Mesenchymal stem cell (in vitro differentiated cells and primary cell): ENCODE data around the gene IFNGR1.

Experiments
- DNase-seq: peaks from one replicate; pipeline ENCODE4 v3.0.0-alpha.2; 2013
- H2AFZ ChIP-seq: one replicate; pipeline ENCODE4 v1.6.1; 2013; ENCODE audit warnings: low read depth, mild to moderate bottlenecking, control low read depth, inconsistent platforms, low read length, moderate library complexity
- H2AK5ac ChIP-seq: 2 replicates; pipeline ENCODE4 v1.6.1; 2013; ENCODE audit warnings: low read length, moderate library complexity, mild to moderate bottlenecking, inconsistent platforms; ENCODE audit not compliant: severe bottlenecking
- H2BK120ac ChIP-seq: one replicate; pipeline ENCODE4 v1.6.1; 2013; ENCODE audit warnings: low read depth, mild to moderate bottlenecking, inconsistent platforms, low read length, moderate library complexity
- H2BK12ac ChIP-seq, 2 experiments: one replicate each; pipeline ENCODE4 v1.6.1; 2013; ENCODE audit warnings: inconsistent platforms in 2 of 2, low read length in 2 of 2, mild to moderate bottlenecking in 2 of 2, moderate library complexity in 2 of 2, control low read depth in 1 of 2
- H2BK15ac ChIP-seq: one replicate; pipeline ENCODE4 v1.6.1; 2013; ENCODE audit warnings: mild to moderate bottlenecking, low read depth, inconsistent platforms; ENCODE audit not compliant: poor library complexity, severe bottlenecking
- H2BK5ac ChIP-seq: 2 replicates; pipeline ENCODE4 v1.6.1; 2013; ENCODE audit warnings: low read depth, mild to moderate bottlenecking, low read length, control low read depth, inconsistent platforms; ENCODE audit not compliant: poor library complexity, severe bottlenecking
- H3K14ac ChIP-seq, 2 experiments: one replicate each; pipeline ENCODE4 v1.6.1; 2013; ENCODE audit warnings: inconsistent platforms in 2 of 2, low read length in 2 of 2, control low read depth in 1 of 2, mild to moderate bottlenecking in 1 of 2, moderate library complexity in 1 of 2
- H3K18ac ChIP-seq, 2 experiments: one replicate each; pipeline ENCODE4 v1.6.1; 2013; ENCODE audit warnings: inconsistent platforms in 2 of 2, low read length in 2 of 2, control low read depth in 1 of 2, low read depth in 1 of 2, mild to moderate bottlenecking in 1 of 2
- H3K23ac ChIP-seq, 2 experiments: one replicate each; pipeline ENCODE4 v1.6.1; 2013; ENCODE audit warnings: inconsistent platforms in 2 of 2, low read length in 2 of 2, mild to moderate bottlenecking in 2 of 2, moderate library complexity in 2 of 2, control low read depth in 1 of 2
- H3K27ac ChIP-seq: 2 replicates; pipeline ENCODE4 v1.5.1; 2013; ENCODE audit warnings: mild to moderate bottlenecking, moderate library complexity, low read length, control low read depth, inconsistent platforms; ENCODE audit not compliant: poor library complexity, severe bottlenecking
- H3K27me3 ChIP-seq, 2 experiments: 2 replicates each; pipeline versions ENCODE4 v1.6.1 to v1.7.0; 2013; ENCODE audit warnings: low read length in 2 of 2, mild to moderate bottlenecking in 2 of 2, moderate library complexity in 2 of 2, control low read depth in 1 of 2, inconsistent platforms in 1 of 2; ENCODE audit not compliant: control insufficient read depth in 1 of 2, insufficient read depth in 1 of 2
- H3K36me3 ChIP-seq, 2 experiments: 2 replicates each; pipeline versions ENCODE4 v1.6.1 to v1.7.0; 2013; ENCODE audit warnings: low read length in 2 of 2, control low read depth in 1 of 2, inconsistent platforms in 1 of 2, low read depth in 1 of 2, mild to moderate bottlenecking in 1 of 2; ENCODE audit not compliant: insufficient read depth in 2 of 2, control insufficient read depth in 1 of 2
- H3K4ac ChIP-seq, 2 experiments: one replicate each; pipeline ENCODE4 v1.6.1; 2013; ENCODE audit warnings: inconsistent platforms in 2 of 2, low read length in 2 of 2, mild to moderate bottlenecking in 2 of 2, moderate library complexity in 2 of 2, control low read depth in 1 of 2, low read depth in 1 of 2
- H3K4me1 ChIP-seq: 2 replicates; pipeline ENCODE4 v1.6.1; 2013; ENCODE audit warnings: low read depth, low read length, control low read depth; ENCODE audit not compliant: control insufficient read depth, insufficient read depth
- H3K4me2 ChIP-seq: 2 replicates; pipeline ENCODE4 v1.6.1; 2013; ENCODE audit warnings: low read length, mild to moderate bottlenecking, inconsistent platforms; ENCODE audit not compliant: poor library complexity, severe bottlenecking
- H3K4me3 ChIP-seq, 2 experiments: 2 replicates each; pipeline versions ENCODE4 v1.5.1 to v1.7.0; 2013; ENCODE audit warnings: low read length in 2 of 2, mild to moderate bottlenecking in 2 of 2, control low read depth in 1 of 2, low read depth in 1 of 2; ENCODE audit not compliant: insufficient read depth in 1 of 2
- H3K79me1 ChIP-seq: replicated peaks from 2 replicates; pipeline ENCODE4 v1.6.1; 2013; ENCODE audit warnings: mild to moderate bottlenecking, control low read depth, low read length, inconsistent platforms; ENCODE audit not compliant: poor library complexity, severe bottlenecking
- H3K9ac ChIP-seq: 2 replicates; pipeline ENCODE4 v1.7.0; 2013; ENCODE audit warnings: mild to moderate bottlenecking, low read length, moderate library complexity
- H3K9me3 ChIP-seq: 2 replicates; pipeline ENCODE4 v1.7.0; 2013; ENCODE audit warnings: mild to moderate bottlenecking, low read length; ENCODE audit not compliant: control insufficient read depth
- H4K8ac ChIP-seq: one replicate; pipeline ENCODE4 v1.6.1; 2013; ENCODE audit warnings: inconsistent platforms, mild to moderate bottlenecking, low read length, moderate library complexity
- H4K91ac ChIP-seq: one replicate; pipeline ENCODE4 v1.6.1; 2013; ENCODE audit warnings: mild to moderate bottlenecking, low read length, inconsistent platforms
- WGBS: methylation state at CpG from one replicate; pipeline ENCODE4 v1.1.7; 2013; ENCODE audit warnings: mixed read lengths; 5-methylcytosine and 5-hydroxymethylcytosine counted together

The IFNGR1 gene

DNA sequence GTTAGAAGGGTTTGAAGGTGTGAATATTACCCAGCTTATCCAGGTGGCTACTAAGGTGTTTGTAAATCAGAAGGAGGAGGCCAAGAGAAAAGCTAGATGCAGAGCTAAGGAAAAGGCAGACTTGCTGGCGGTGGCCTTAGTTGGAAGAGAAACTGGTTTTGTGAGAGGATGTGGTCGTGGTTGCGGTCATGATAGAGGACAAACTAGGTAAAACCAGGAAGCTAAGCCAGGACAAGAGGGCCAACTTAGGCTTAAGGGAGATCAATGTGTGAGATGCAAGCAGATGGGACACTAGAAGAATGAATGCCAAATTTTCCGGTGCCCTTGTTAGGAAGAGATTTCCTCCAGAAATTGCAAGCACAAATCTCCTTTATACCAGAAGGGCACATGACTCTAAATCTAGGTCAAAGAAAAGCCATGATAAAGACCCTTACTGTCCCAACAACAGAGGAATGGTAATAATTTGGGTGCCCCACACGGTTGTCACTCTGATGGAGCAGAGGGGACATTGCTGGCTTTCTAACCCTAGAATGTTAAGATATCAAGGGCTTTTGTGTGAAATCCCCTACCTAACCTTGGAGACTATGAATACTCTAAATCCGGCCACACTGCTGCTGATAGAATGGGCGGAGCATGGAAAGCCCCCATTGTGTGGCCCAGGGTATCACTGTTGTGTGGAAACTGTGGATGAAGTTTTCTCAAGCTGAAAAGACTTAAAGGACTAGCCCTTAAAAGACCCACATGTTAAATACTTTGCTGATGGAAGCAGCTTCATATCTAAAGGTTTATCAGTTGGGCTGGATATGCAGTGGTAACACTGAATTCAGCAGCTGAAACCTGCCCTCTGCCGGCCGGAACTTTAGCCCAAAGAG is 53.6 kb downstream of the IFNGR1 start:
- no peak overlapping the region for H3K14ac ChIP-seq

DNA sequence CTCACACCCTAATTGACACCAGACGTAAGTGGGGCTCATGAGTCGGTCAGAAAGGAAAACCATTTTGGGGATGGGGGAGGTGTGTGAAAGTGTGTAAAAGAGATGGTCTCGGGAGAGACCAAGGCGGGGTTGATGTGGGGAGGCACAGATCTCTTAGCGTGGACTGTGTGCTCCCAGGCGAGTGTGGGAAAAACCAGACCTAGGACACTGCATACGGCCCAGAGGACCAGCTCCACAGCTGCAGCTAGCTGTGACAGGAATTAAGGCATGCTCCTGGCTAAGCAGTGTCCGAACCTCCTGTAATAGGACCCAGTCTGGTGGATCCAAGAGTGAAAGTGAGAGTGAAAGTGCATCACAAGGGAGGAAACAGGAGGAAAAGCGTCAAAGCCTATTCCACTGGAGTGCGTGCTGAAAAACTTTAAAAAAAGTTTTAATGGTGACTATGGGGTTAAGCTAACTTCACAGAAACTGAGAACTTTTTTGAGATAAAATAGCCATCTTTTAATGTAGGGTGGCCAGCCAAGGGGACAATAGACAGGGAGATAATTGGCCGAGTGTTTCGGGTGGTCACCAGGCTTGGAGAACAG is 55.4 kb downstream of the IFNGR1 start:
- Histone ChIP-seq H3K18ac (no peak overlapping the region), H3K36me3 (no peaks in the 10 kb centered on the region), H2BK5ac (no peak overlapping the region), H3K4me2 (no peak overlapping the region), H4K91ac (no peak overlapping the region), H3K27ac (no peak overlapping the region), H3K4me1 (no peaks in the 10 kb centered on the region), H2AFZ (no peak overlapping the region), H3K4me3 (no peak overlapping the region), H3K9me3 (peaks cover 9% of the 10 kb centered on the region), H3K23ac (no peak overlapping the region), H2AK5ac (no peak overlapping the region), H4K8ac (no peak overlapping the region), H3K27me3 (no peaks in the 10 kb centered on the region), H3K79me1 (no peaks in the 10 kb centered on the region), H3K9ac (no peak overlapping the region), H2BK120ac (no peak overlapping the region), H3K14ac (no peak overlapping the region), H3K4ac (no peak overlapping the region), H2BK12ac (no peak overlapping the region), H2BK15ac (no peak overlapping the region)
- 90% methylated on average over 12 of the region's 12 CpGs for WGBS
- no peak for DNase-seq

More for the DNA sequence above, 53.6 kb downstream of the IFNGR1 start:
- Histone ChIP-seq H2BK12ac (no peak overlapping the region), H3K9ac (no peak overlapping the region), H3K79me1 (no peaks in the 10 kb centered on the region), H3K18ac (no peak overlapping the region), H3K4me2 (no peak overlapping the region), H3K27ac (no peak overlapping the region), H3K36me3 (no peaks in the 10 kb centered on the region), H3K4ac (no peak overlapping the region), H3K23ac (no peak overlapping the region), H4K91ac (no peak overlapping the region), H2BK120ac (no peak overlapping the region), H2AFZ (no peak overlapping the region), H2BK5ac (no peak overlapping the region), H3K27me3 (no peaks in the 10 kb centered on the region), H2AK5ac (no peak overlapping the region), H4K8ac (no peak overlapping the region), H3K4me1 (no peaks in the 10 kb centered on the region), H3K9me3 (peaks cover 24% of the 10 kb centered on the region), H3K4me3 (no peak overlapping the region), H2BK15ac (no peak overlapping the region)
- 88% methylated on average over 9 of the region's 9 CpGs for WGBS
- DNase-seq, result no peak

GRCh38 chr6:137162692-137163306 is 56.4 kb downstream of the IFNGR1 start:
- Histone ChIP-seq H4K8ac (no peak overlapping the region), H3K27me3 (no peaks in the 10 kb centered on the region), H4K91ac (no peak overlapping the region), H3K4me3 (no peak overlapping the region), H2BK15ac (no peak overlapping the region), H2AFZ (no peak overlapping the region), H3K27ac (no peak overlapping the region), H3K14ac (no peak overlapping the region), H3K23ac (no peak overlapping the region), H3K4me1 (no peaks in the 10 kb centered on the region), H3K18ac (no peak overlapping the region), H2BK12ac (no peak overlapping the region), H3K9ac (no peak overlapping the region), H3K9me3 (peaks cover 8% of the 10 kb centered on the region), H2BK5ac (no peak overlapping the region), H2BK120ac (no peak overlapping the region), H3K36me3 (no peaks in the 10 kb centered on the region), H3K4me2 (no peak overlapping the region), H3K4ac (no peak overlapping the region), H3K79me1 (no peaks in the 10 kb centered on the region), H2AK5ac (no peak overlapping the region)
- DNase-seq, result no peak
- WGBS, result 46% methylated on average over 3 of the region's 3 CpGs

DNA sequence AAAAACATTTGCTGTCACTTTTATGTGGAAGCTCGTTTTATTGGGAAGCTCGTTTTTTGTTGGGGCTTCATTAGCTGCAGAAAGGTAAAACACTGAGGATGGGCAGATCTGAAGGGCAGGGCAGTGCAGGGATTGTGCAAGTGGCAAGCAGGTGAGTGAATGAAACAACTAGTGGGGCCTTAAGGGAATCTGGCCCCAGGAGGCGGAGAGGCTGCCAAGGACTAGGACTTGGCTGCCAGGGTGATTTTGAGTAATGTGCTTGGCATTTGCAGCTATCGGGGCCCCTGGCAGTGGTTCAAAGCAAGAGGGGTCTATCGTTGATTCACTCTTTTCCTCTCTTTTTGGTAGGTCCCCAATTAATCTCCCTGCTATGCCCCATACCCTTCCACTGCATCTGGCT is 57.2 kb downstream of the IFNGR1 start:
- H3K18ac ChIP-seq, result no peak overlapping the region
- no peak overlapping the region for H3K4ac ChIP-seq
- no peak overlapping the region for H3K4me3 ChIP-seq
- 76% methylated on average over 5 of the region's 5 CpGs for WGBS
- H2BK12ac ChIP-seq, result no peak overlapping the region
- no peaks in the 10 kb centered on the region for H3K27me3 ChIP-seq
- H2BK15ac ChIP-seq, result no peak overlapping the region
- H4K8ac ChIP-seq, result no peak overlapping the region
- no peak overlapping the region for H2AK5ac ChIP-seq
- no peak overlapping the region for H2AFZ ChIP-seq
- no peak overlapping the region for H3K14ac ChIP-seq
- no peak overlapping the region for H4K91ac ChIP-seq
- H3K27ac ChIP-seq, result no peak overlapping the region
- H3K79me1 ChIP-seq, result no peaks in the 10 kb centered on the region
- H3K4me2 ChIP-seq, result no peak overlapping the region
- H3K4me1 ChIP-seq, result no peaks in the 10 kb centered on the region
- no peak for DNase-seq
- H3K9me3 ChIP-seq, result peaks cover 8% of the 10 kb centered on the region
- H3K9ac ChIP-seq, result no peak overlapping the region
- H3K36me3 ChIP-seq, result no peaks in the 10 kb centered on the region
- no peak overlapping the region for H2BK5ac ChIP-seq
- H3K23ac ChIP-seq, result no peak overlapping the region
- H2BK120ac ChIP-seq, result no peak overlapping the region
